NCI-H524 (cell line): ENCODE data around the gene SAMD11.

Experiments
- DNase-seq, 2 experiments: peaks; one replicate each; lab custom pipeline; 2025; lab: John Stamatoyannopoulos, UW

Gene SAMD11

GRCh38 chr1:904310-904950 lies 19.3 kb upstream of the SAMD11 start:
- peak; percentile 20 to 55 for DNase-seq

DNA sequence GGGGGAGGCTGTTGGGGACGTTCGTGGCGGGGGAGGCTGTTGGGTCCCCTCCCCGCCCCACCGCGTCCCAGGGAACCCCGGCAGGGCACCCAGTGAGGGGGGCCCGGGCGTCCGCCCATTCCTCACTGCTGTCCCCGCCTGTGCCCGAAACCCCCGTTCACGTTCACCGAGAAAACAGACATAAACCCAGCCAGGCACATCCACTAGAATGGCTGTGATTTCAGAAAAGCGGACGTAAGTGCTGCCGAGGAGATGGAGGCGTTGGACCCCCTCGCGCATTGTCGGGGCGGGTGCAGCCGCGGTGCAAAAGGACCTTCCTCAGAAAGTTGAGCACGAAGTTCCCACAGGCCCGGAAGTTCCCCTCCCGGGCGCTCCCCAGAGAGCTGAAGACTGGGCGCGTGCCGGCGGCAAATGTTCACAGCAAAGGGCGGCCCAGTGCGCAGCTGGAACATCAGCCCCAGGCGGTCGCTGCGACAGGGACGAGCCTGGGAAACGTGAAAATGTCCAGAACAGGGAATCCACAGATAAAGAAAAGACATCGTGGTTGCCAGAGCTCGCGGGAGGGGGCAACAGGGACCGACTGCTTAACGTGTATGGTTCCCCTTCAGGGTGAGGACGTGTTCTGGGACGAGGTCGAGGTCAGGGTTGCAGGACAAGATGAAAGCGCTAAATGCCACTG lies 18.5 kb upstream of the SAMD11 start:
- DNase-seq, result no peak

DNA sequence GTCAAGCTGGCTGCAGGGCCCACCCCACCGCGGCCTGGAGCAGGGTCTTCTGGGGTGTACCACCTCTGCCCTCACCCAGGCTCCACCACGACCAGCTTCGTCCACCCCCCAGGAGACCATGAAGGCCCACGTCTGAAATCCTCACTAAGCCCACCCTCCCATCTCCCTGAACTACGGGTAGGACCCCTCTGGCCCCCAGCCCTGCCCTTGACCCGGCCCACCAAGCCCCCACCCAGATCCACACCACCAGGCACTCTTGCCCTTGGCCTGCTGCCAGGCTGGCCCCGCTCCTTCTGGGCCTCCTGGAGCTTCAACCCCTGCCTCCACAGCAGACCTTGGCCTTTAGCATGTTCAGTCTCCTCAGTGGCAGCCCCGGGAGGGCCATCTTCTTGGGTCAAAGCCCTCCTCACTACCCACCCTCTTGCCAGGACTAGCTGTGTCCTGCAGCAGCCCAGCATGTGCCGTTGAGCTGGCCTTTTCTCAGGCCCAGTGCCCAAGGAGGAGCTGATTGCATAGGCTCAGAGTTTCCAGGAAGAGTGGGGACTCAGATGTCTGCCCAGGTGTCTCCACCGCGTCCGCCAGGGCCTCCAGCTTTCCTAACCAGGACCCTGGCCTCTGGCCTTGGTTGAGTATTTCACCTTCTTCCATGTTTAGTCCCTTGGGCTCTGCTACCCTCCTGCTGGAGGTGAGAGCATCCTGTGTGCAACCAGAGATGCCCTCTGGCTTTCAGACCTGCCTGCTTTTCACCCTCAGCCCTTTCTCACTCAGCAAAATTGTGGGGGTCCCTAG lies 17.7 kb upstream of the SAMD11 start:
- no peak for DNase-seq

- no peak for DNase-seq
These were observed 16.9 kb upstream of the SAMD11 start for GRCh38 chr1:906600-907420.

GRCh38 chr1:907611-908451 lies 15.9 kb upstream of the SAMD11 start:
- no peak for DNase-seq

DNA sequence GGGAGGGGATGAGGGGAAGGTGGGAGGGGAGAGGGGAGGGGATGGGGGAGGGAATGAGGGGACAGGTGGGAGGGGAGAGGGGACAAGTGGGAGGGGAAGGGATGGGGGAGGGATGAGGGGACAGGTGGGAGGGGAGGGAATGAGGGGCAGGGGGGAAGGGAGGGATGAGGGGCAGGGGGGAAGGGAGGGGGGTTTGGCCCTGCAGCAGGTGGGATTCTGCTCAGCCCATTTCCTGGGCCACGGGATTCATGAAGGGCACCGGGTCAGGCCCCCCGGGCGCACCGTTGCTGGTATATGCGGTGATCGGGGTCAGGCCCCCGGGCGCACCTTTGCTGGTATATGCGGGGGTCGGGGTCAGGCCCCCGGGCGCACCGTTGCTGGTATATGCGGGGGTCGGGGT lies 15.1 kb upstream of the SAMD11 start:
- DNase-seq, result no peak

GRCh38 chr1:909861-910310 lies 13.8 kb upstream of the SAMD11 start:
- no peak for DNase-seq

GRCh38 chr1:910311-910880 lies 13.3 kb upstream of the SAMD11 start:
- DNase-seq, result no peak

- DNase-seq, result no peak
These were observed 12.6 kb upstream of the SAMD11 start for GRCh38 chr1:910881-911721.

DNA sequence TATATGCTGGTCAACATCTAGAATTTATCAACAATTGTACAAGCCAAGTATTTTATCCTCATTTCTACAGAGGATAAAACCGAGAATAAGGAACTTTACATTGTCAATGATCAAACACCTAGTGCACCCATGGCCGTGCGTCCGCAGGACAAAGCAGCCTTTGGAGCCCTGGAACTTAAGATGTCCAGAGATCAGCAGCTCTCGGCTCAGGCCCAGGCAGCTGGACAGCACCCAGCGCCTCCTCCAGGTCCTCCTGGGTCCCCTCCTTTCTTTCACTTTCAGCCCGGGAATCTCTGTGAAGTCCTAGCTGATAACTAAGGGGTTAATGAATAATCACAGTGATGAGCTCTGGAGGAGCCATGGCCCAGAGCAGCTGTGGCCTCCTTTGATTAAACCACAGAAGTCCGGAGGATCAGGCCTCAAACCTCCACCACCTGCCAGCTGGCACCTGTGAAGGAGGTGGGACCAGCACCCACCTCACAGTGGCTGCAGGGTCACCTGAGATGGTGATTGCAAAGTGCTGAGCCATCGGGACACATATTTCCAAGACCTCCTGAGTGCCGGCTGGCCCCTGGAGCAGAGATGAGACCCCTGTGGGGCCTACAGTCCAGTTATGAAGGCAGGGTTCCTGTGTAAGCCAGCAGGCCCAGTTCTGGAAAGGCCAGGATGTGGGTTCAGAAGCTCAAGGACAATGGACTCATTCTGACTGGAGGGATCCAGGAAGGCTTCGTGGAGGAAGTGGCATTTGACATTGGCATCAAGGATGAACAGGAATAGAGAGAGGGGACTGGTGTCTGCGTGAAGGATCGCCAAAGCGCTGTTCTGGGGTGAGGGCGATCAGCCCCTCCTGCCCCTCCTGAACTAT lies 11.6 kb upstream of the SAMD11 start:
- DNase-seq, result no peak

- no peak for DNase-seq
These were observed 10.9 kb upstream of the SAMD11 start for GRCh38 chr1:912740-913301.

- no peak for DNase-seq
These were observed 10.1 kb upstream of the SAMD11 start for GRCh38 chr1:913491-914130.

GRCh38 chr1:914131-914890 lies 9.4 kb upstream of the SAMD11 start:
- no peak for DNase-seq

GRCh38 chr1:914891-915280 lies 8.8 kb upstream of the SAMD11 start:
- no peak for DNase-seq

- no peak for DNase-seq
These were observed 8.2 kb upstream of the SAMD11 start for GRCh38 chr1:915295-916172.
